Left lung (tissue), 14 donors: Measurements from ENCODE around the gene PIGX. TPM values are rescaled to one million over a fixed set of nuclear protein-coding genes. Genes with fewer than 3 reads are reported as not detected.
A peak's percentile ranks its signal among the peaks of the same experiment; 100 is the strongest.

Experiments used
- ATAC-seq: fragments of 200-7000 bp; cut with Tn5 transposase; one replicate; pipeline ENCODE4 v1.9.1; 2020; ENCODE audit warnings: moderate library complexity
- DNase-seq, 4 donors: peaks; one replicate each; pipeline ENCODE4 v3.0.0-alpha.2; 2013 to 2020
- H3K27ac ChIP-seq, 2 donors: fragments of 200-600 bp; sonication (generic) in 1 of 2; one replicate each; pipeline versions ENCODE4 v1.5.0 to v1.8.0; 2020 to 2021
- H3K27me3 ChIP-seq, 2 donors: fragments of 200-600 bp; sonication (generic) in 1 of 2; one replicate each; pipeline versions ENCODE4 v1.5.0 to v1.8.0; 2020 to 2021
- H3K36me3 ChIP-seq, 2 donors: fragments of 200-600 bp; sonication (generic) in 1 of 2; one replicate each; pipeline versions ENCODE4 v1.5.0 to v1.8.0; 2020 to 2021
- H3K4me1 ChIP-seq, 2 donors: fragments of 200-600 bp; one replicate each; pipeline ENCODE4 v1.8.0; 2021
- H3K4me3 ChIP-seq, 2 donors: fragments of 200-600 bp; sonication (generic) in 1 of 2; one replicate each; pipeline versions ENCODE4 v1.5.0 to v1.8.0; 2020 to 2021; ENCODE audit warnings: mild to moderate bottlenecking in 1 of 2
- H3K9me3 ChIP-seq, 2 donors: fragments of 200-600 bp; sonication (generic) in 1 of 2; one replicate each; pipeline versions ENCODE4 v1.5.0 to v1.8.0; 2020 to 2021
- CTCF ChIP-seq, 2 donors: fragments of 200-600 bp; sonication (generic) in 1 of 2; IDR thresholded peaks; one replicate each; pipeline versions ENCODE4 v1.5.0 to v1.8.0; 2021; ENCODE audit warnings: antibody characterized with exemption in 2 of 2
- intact Hi-C, 2 donors: fragments of 100-400 bp; cut with DNase I; formaldehyde crosslinking; loops; one replicate each; pipeline versions ENCODE4 v1.11.2 to v1.14.2; 2022
- long read RNA-seq, 12 donors: library from polyadenylated mRNA in 2 of 12; unstranded in 2 of 12; transcript quantifications; one replicate each; pipeline ENCODE4 v2.0.0 and lab custom pipeline, GENCODE V29; 2019 to 2026
- polyA plus RNA-seq, 6 donors: library from polyadenylated mRNA; unstranded; fragments of 120-200 nt; gene quantifications; one replicate each; pipeline ENCODE4 v1.2.1, GENCODE V29; 2013; ENCODE audit not compliant: insufficient read length in 6 of 6
- total RNA-seq, 2 donors: library from RNA; stranded (reverse); fragmentation: NEBNext Ultra II Directional; extraction: Animal tissue kit (Norgen Biotek cat#: 25700); gene quantifications; one replicate each; pipeline ENCODE4 v1.2.1, GENCODE V29; 2021
- donor health status: DM: no; HTN: yes; CAD: no.
- donor health status: DM: no; HTN: no; CAD: no.

PIGX gene
- 10 to 100 TPM; 21.7 to 21.9 TPM for total RNA-seq
- 10 to 100 TPM; 20.1 to 28.2 (median 22.5) TPM for polyA plus RNA-seq
- long read RNA-seq, donor 1, transcript PIGX-202 (6 exons, 3,057 nt), result major isoform, 12 of 18 reads
- long read RNA-seq, donor 1, partial matches to known transcripts, result 0 of 18 reads
- long read RNA-seq, donor 1, other reads (novel, unspliced or antisense), result 5 of 18 reads
- long read RNA-seq, donor 2, transcript PIGX-202 (6 exons, 3,057 nt), result major isoform, 5 of 8 reads
- long read RNA-seq, donor 2, partial matches to known transcripts, result 0 of 8 reads
- long read RNA-seq, donor 2, other reads (novel, unspliced or antisense), result 0 of 8 reads
- long read RNA-seq, donor 3, transcript PIGX-202 (6 exons, 3,057 nt), result major isoform, 6 of 9 reads
- long read RNA-seq, donor 3, partial matches to known transcripts, result 0 of 9 reads
- long read RNA-seq, donor 3, other reads (novel, unspliced or antisense), result 0 of 9 reads
- long read RNA-seq, donor 4, transcript PIGX-202 (6 exons, 3,057 nt), result major isoform, 19 of 26 reads
- long read RNA-seq, donor 4, partial matches to known transcripts, result 0 of 26 reads
- long read RNA-seq, donor 4, other reads (novel, unspliced or antisense), result 5 of 26 reads
- long read RNA-seq, donor 5, transcript PIGX-202 (6 exons, 3,057 nt), result major isoform, 6 of 7 reads
- long read RNA-seq, donor 5, partial matches to known transcripts, result 0 of 7 reads
- long read RNA-seq, donor 5, other reads (novel, unspliced or antisense), result 0 of 7 reads
- long read RNA-seq, donor 6, transcript PIGX-202 (6 exons, 3,057 nt), result major isoform, 8 of 9 reads
- long read RNA-seq, donor 6, partial matches to known transcripts, result 0 of 9 reads
- long read RNA-seq, donor 6, other reads (novel, unspliced or antisense), result 0 of 9 reads
- long read RNA-seq, donor 7, transcript PIGX-202 (6 exons, 3,057 nt), result major isoform, 7 of 7 reads
- long read RNA-seq, donor 7, partial matches to known transcripts, result 0 of 7 reads
- long read RNA-seq, donor 7, other reads (novel, unspliced or antisense), result 0 of 7 reads
- long read RNA-seq, donor 8, transcript PIGX-202 (6 exons, 3,057 nt), result major isoform, 7 of 7 reads
- long read RNA-seq, donor 8, partial matches to known transcripts, result 0 of 7 reads
- long read RNA-seq, donor 8, other reads (novel, unspliced or antisense), result 0 of 7 reads
- long read RNA-seq, donor 9, result 0 reads
- long read RNA-seq, donor 10, transcript PIGX-202 (6 exons, 3,057 nt), result major isoform, 11 of 18 reads
- long read RNA-seq, donor 10, partial matches to known transcripts, result 0 of 18 reads
- long read RNA-seq, donor 10, other reads (novel, unspliced or antisense), result 7 of 18 reads
- long read RNA-seq, donor 11, partial matches to known transcripts, result 0 of 20 reads
- long read RNA-seq, donor 11, other reads (novel, unspliced or antisense), result 12 of 20 reads
- long read RNA-seq, donor 12, partial matches to known transcripts, result 0 of 6 reads
- long read RNA-seq, donor 12, other reads (novel, unspliced or antisense), result 0 of 6 reads

GRCh38 chr3:196711838-196712513 is at the start of gene PIGX, which contains the start of gene CEP19:
Gene PIGX (plus strand): TSS chr3:196712377.
Gene CEP19 (minus strand): TSS chr3:196712250. CDS start chr3:196708657, 3,593 bp downstream.
- Histone ChIP-seq H3K27ac (peak within 1 kb of the TSS; percentile 88 to 93), H3K27me3 (no peaks in the 10 kb centered on the region), H3K9me3 (no peaks in the 10 kb centered on the region), H3K4me1 (peaks cover 7 to 25% of the 10 kb centered on the region in 2 donors), H3K36me3 (no peaks in the 10 kb centered on the region), H3K4me3 (peak within 1 kb of the TSS; percentile 59 to 78)
- ATAC-seq (peak; percentile 98), DNase-seq (peak; percentile 88 to 97 (median 93))
- TF ChIP-seq CTCF (IDR thresholded peaks at IDR 0.05), result peak in 1 of 2 donors; percentile 32
- intact Hi-C loops, result no loop called here

DNA sequence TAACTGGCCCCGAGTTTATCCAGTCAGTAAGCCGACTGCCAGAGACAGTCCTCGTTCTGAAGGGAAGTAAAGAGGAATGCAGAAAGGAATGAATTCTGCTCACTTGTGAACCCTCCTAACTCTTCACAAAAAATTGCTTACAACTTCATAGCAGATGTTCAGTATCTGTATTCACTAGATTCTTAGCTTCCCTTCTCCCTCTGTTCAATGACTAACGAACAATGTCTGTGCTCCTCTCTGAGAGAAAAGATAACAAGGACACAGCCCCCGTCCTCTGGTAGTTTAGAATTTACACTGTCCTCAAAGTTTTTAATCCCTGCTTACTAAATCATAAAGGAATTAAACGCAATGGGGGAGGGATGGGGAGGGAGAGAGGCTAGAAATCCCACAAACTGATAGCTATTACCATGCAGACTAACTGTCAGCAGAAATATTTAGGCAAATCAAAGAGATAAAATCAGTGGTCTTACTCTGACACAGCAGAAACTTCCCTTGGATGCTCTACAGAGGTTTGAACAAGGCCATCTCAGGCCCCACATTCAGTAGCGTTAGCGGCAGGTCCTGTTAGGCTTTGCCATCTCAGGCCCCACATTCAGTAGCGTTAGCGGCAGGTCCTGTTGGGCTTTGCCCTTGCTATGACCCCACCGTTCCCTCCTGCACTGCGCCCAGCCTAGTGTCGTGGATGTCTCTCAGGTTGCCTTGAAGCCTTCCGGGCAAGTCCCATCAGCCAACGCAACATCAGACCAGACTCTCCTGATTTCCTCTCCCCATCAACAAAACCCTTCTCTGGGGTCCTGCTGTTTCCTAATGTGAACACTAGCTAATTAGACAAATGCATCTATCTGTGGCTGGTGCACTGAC is 49.2 kb upstream of the PIGX start:
- Histone ChIP-seq H3K4me1 (peaks cover 0 to 1% of the 10 kb centered on the region in 2 donors), H3K36me3 (peaks cover 0 to 43% of the 10 kb centered on the region in 2 donors), H3K9me3 (no peaks in the 10 kb centered on the region), H3K27me3 (no peaks in the 10 kb centered on the region), H3K4me3 (no peak overlapping the region), H3K27ac (no peak overlapping the region)
- ATAC-seq (no peak), DNase-seq (no peak)
- intact Hi-C loops, result no loop called here
- no peak for TF ChIP-seq CTCF (IDR thresholded peaks at IDR 0.05)

DNA sequence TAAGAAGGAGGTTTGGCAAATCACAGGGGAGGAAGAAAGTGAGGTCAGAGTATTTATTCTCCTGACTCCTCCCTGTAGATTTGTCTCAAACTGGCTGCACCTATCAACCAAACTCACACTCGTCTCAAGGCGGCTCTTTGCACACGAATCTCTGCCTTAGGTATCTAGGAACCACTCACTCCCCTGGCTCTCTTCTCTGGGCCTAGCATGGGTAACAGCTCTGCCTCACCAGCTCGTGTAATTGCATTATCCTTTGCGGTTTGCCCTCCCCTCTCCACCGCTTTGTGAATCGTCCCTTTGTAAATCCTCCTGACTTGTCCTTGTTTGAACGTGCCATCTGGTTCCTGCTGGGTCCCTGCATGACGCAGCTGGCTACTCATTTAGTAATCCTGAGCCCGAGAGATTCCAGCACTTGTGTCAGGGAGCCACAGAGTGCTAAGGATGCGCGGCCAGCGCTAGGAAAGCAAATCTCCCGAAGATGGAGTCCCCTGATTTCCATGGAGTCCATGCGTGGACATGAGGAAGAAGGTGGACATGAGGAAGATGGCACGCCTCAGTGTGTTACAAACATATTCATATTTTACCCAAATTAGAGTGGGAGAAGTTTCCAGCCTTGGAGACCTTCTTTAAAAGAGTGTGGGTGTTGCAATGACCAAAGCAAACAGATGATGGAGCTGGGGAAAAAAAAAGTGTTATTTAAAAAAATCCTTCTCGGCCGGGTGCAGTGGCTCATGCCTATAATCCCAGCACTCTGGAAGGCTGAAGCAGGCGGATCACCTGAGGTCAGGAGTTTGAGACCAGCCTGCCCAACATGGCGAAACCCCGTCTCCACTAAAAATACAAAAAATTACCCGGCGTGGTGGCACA is 45.9 kb upstream of the PIGX start:
- no peak for TF ChIP-seq CTCF (IDR thresholded peaks at IDR 0.05)
- Histone ChIP-seq H3K27me3 (no peaks in the 10 kb centered on the region), H3K36me3 (peaks cover 0 to 12% of the 10 kb centered on the region in 2 donors), H3K4me3 (no peak overlapping the region), H3K9me3 (no peaks in the 10 kb centered on the region), H3K4me1 (peaks cover 3 to 24% of the 10 kb centered on the region in 2 donors), H3K27ac (no peak overlapping the region)
- intact Hi-C loops, result no loop called here
- no peak for DNase-seq
- no peak for ATAC-seq
